Measurements from ENCODE around the gene SECISBP2. TPM values are rescaled to one million over a fixed set of nuclear protein-coding genes. Genes with fewer than 3 reads are reported as not detected.

The SECISBP2 gene
- 19.9 and 20.1 TPM in 2 replicates for polyA plus RNA-seq

DNA sequence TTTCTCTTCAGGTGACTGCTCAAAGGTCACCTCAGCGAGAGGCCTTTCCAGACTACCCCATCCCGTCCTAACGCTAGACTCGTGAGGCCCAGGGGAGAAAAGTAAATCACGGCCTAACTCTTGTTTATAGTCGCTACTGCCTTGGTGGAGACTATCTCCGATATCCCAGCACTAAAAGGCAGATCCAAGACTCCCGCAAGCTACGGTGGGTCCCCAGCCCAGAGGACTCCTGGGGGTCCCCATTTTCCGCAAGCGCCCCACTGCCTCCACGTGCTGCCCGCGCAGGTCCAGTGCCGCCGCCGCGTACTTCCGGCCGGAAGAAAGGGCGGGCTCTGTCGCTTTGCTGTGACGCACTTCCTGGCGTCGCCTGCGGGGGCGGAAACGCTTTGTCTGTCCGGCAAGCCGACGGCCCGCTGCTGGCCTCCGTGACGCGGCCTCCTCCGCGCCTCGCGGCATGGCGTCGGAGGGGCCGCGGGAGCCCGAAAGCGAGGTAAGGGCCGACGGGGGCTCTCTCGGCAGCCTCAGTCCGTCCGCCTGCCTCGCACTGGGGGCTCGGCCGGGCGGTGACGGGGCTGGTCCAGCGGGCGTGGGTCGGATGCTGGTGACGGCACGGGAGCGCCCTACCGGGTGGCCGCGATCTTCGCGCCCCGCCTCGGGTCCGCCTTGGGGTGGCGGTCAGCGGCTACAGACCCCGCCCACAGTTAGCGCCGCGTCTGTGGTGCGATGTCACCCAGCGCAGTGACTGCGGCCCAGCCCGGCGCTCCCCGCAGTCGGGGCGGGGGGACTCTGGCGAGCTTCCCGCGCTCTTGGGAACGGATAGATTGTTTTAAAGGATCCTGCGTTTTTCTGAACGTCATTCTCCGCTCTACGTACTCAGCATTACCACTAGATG is at the start of gene SECISBP2:
Gene SECISBP2, plus strand, starts transcription at position 378 of the 892 bp plus-strand sequence. Its CDS starts 77 bp downstream, at position 455.

GRCh38 chr9:89310475-89311345 is 7.6 kb upstream of the SECISBP2 start, which contains the start of gene CKS2:
Gene CKS2, plus strand, starts transcription at chr9:89311195. Its CDS starts 98 bp downstream, at chr9:89311293.

Other genes starting within 250 kb of the SECISBP2 start
- gene SHC3, start 139.7 kb upstream of the SECISBP2 start, polyA plus RNA-seq, result 0.06 and 4.1 TPM in 2 replicates
- gene CKS2, start 7.3 kb upstream of the SECISBP2 start, polyA plus RNA-seq, result 149 and 184 TPM in 2 replicates
- 2.9 and 7.2 TPM in 2 replicates for gene SEMA4D, start 179.6 kb downstream of the SECISBP2 start, polyA plus RNA-seq